HG02852 (cell line): ENCODE results near the gene MYEF2.
A peak's percentile ranks its signal among the peaks of the same experiment; 100 is the strongest.

Experiments used
- ATAC-seq: cut with Tn5 transposase; IDR thresholded peaks from one replicate; pipeline ENCODE4 v1.9.1; 2021; ENCODE audit warnings: mild to moderate bottlenecking, moderate library complexity; ENCODE audit not compliant: unreplicated experiment

The MYEF2 gene

DNA sequence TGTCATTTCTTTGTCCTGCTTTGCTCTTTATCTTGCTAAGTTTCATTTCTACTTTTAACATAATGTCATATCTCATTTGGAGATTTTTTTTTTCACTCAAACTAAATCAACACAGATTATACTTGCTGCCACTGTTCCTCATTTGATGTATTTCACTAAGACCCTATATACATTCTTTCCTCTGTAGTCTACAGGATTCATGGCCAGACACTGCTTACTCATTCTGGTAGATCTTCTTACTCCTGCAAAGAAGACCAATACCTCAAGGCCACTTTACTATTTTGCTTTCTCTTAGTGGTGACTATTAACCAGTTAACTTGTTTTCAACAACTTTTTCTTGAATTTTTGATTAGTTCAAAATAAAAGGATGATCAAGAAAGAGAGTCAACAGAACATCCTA is 30.7 kb downstream of the MYEF2 start:
- peak; percentile 59 for ATAC-seq

DNA sequence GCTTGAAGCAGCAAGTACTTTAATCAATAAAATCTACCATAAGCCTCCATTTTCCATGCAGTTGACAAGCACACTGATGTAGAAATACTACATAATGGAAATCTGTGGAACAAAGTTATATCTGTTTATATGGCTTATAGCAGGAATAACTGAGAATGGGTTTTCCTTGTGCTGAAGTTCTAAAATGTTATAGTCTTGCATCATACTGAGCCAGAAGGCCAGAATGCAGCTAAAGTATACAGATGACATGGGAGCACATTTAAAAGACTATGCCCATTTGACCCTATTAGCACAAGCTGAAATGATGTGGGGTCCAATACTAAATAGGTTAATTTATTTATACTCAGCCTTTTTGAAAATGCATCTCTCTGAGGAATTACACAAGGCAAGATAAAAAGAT is 32.2 kb downstream of the MYEF2 start:
- ATAC-seq: no peak

DNA sequence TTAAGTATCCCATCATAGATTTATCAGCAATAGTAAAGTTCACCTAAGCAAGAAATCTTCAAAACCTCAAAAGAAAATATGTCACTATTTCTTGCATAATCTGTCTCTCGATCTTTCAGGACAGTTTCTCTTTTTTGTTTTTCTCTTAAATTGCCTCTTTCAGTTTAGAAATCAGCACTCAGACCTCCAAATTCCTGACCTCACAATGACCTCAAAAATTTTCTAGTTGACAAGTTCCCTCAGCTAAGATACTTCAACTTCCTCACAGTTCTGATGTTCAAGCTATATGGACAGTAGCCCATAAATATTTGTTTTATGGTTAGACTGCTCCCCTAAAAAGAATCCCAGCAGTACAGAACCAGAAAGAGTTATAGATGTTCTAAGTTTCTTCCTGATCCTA is 33.2 kb downstream of the MYEF2 start:
- ATAC-seq: peak; percentile 67

DNA sequence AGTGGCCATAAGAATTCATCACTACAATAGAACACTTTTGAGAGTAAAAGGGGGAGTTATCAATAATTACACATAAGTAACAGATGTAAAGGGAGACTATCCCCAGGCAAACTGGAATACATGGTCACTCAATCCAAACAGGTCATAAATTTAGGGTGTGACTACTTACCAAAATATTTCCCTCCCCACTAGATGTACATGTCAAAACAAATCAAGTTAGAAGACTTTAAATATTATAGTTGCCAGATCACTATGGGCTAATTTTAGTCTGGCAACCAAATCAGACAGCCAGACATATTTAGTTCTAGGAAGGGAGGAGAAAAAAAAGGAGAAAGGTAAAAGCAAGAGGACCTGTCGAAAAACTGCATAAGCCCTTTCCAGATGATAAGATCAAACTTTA is 34.2 kb downstream of the MYEF2 start:
- no peak for ATAC-seq

DNA sequence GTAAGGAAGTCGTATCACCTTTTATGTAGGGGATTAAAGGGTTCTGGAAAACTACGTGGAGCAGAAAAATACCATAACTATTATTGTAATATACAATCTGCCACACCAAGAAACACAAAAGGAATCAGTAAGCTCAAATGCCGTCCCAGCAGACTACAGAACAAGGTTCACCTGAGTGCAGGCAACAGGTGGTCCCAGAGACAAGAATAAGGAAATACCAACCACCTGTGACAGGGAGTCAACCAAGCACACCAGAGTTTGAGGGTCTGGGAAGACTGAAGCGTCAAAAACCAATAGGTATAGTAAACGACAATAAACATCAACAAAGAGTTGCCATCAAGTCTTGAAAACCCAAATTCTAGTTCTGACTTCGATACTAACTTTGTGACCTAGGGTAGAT is 45.2 kb downstream of the MYEF2 start:
- ATAC-seq: no peak

DNA sequence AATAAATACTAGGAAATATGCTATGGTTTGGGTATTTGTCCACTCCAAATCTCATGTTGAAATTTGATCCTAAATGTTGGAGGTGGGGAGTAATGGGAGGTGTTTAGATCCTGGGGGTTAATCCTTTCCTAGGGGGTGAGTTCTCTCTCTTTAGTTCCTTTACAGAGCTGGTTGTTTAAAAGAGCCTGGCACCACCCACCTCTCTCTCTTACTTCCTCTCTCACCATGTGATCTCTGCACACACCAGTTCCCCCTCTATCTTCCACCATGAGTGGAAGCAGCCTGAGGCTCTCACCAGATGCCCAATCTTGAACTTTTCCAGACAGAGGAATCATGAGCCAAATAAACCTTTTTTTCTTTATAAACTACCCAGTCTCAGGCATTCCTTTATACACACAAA is 46.8 kb downstream of the MYEF2 start:
- no peak for ATAC-seq

DNA sequence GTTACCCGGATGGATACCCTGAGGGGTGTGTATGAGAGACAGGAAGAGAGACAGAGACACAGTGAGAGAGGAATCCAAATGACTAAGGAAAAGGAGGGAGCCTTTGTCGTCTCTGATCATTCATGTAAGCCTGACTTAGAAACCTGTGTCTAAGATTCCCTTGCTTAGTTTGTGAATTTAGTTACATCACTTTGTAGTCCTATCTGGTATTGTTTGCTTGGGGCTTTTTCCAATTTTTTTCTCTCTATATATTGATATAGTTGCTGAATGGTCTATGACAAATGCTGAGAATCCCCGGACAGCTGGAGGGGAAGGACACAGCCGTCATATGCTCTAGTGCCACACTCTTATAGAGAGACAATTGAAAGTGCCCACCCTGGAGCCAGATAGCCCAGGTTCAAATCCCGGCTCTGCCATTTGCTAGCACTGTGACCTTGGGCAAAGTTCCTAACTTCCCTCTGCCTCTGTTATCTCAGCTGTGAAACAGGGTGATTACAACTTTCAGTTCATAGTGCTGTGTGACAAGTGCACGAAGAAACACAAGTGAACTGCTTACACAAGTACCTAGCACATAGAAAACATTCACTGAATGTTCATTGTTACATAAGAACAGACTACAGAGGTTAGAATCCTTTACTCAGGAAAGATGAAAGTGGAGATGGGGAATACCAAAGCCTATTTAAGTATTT is 51.3 kb downstream of the MYEF2 start:
- no peak for ATAC-seq

DNA sequence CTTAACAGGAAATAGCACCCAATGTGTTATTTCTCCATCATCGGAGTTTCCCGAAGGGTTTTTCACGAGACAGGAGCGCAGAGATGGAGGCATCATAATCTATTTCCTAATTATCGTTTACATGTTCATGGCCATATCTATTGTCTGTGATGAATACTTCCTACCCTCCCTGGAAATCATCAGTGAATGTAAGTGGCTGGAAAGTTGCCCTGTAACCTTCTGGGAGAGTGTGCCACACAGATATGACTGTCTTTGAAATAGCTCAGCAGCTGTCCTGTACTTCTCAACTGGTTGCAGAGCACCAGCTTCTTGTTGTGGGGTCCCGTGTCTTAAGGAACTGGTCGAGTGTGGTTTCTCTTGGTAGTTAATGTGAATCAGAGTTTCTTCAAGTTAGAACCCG is 56.2 kb downstream of the MYEF2 start:
- no peak for ATAC-seq

DNA sequence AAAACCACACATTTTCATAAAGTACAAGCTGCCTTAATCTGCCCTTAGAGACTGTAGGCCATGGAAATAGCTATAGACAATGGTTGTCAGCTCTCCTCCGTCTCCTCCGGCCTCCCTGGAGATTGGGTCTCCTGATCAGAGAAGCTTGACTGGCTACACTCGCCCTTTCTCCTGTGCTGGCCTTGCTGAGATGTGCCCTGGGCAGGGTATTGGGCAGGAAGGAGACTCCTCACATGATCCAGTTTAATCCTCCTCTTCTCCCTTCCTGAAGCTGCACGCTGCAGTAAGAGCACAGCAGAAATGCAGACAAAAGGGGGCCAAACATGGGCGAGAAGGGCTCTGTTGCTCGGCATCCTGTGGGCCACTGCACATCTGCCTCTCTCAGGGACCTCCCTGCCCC is 57.4 kb downstream of the MYEF2 start, which contains the start of gene SLC24A5:
Gene SLC24A5 (plus strand): TSS at position 246 of the 400 bp plus-strand sequence. CDS start 55 bp downstream, at position 301.
- no peak for ATAC-seq

DNA sequence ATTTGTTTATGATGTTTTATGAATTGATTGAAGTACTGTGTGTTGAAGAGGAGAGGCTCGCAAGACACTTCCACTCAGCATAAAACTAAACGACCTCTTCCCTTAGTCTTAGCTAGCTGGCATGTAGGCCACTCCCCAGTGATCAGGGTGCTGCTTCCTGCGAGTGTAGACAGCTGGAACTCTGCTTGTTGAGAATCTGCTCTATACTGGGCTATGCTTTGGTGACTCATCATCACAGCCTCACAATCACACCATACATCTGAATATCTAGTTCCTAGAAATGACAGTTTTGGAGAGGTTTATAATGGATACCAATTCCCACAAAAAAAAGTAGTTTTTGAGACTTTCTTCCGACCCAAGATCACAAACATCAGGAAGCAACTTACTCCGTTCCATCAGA is 58.8 kb downstream of the MYEF2 start:
- no peak for ATAC-seq

DNA sequence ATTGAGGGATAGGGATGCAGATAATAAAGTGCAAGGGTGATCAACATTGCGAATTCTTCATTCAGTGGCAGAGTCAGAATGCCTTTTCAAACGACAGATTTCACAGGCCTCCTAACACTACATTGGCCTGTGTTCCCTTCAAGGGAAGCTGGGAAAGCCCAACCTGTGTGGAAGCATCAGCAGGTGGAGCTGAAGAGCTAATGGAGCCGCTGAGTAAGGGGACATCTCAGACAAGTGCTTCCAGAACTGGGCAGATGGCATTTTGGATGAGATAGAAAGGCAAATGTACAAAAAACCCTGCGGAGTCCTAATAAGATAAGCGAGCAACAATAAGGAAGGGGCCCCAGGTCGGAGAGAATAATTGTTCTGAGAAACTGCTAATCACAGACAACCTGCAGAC is 65.9 kb downstream of the MYEF2 start:
- ATAC-seq: no peak

DNA sequence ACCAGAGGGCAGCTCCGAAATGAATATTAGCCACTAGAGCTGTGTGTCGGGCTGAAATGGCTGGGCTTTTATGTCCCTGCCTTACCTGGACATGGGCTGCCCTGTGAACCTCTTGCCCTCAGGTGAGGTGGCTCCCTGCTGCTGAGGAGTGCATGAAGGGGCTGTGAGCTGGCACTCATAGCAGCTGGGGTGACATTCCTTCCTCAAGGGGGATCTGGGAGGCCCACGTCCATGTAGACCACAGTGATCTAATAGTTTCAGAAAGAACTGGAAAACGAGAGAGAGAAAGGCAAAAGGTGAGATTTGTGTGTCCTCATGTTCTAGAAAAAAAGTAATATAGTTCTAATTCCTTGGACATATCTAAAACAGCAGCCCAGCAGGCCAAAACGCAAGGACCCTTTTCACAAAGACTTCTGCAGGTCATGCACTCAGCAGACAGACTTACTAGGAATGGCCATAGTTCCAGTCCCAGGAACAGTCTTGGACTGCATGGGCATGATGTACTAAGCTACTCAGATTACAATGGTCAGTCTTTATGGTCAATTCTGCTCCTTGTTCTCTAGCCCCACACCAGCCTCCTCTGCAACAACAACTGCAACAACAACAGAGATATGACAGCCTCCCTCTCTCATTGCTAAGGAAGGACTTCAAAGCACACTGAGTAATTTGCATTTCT is 68.1 kb downstream of the MYEF2 start:
- ATAC-seq: no peak

DNA sequence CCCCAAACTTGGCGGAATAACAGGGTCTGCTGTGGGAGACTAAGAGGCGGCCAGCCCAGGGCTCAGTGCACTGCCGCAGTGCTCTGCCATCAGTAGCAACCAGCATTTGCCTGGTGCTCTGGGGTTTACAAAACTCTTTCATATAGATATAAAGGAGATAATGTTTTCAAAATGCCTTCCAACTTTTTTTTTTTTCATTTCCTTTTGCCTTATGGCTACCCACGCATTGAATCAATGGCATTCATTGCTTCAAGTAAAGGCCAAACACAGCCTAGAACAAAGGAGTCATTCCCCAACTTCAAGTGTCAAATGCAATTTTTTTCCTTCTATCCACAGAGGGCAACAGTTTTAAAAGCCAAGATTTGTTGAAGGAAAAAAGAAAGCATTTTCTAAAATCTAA is 68.9 kb downstream of the MYEF2 start:
- ATAC-seq: no peak

DNA sequence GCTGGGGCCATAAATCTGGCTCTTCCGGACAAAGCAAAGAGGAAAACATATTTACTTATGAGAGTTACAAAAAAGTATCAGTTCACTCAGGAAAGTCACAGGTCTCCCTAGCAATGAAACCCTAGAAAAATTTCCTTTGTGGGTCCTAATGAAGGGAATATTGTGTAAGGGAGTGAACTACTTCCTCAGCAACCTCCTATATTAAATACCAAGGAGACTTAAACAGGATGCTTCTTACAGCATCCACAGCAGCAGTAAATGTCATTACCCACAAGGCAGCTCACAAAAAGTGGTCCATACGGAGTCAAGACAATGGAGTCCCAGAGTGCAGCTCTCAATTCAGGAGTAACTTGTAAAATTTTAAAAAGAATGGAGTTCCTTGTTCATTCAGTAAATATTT is 72.2 kb downstream of the MYEF2 start:
- ATAC-seq: no peak

DNA sequence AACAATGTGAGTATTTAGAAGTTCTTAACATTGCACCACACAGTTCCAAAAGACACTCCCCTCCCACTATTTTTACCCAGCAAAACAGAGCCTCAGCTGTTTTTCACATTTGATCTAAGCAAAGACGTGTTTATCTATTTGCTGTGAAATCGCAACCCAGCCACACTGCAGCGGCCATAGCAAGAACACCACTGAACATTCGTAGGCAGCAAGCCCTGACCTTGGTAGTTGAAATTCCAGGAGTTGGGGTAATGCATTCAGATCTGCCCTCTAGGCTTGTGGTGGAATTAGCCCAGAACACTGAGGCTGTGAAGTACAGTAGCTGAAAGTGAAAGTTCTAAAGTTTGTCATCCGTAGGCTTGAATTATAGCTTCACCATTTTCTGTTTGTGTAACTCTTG is 74.4 kb downstream of the MYEF2 start:
- ATAC-seq: no peak

DNA sequence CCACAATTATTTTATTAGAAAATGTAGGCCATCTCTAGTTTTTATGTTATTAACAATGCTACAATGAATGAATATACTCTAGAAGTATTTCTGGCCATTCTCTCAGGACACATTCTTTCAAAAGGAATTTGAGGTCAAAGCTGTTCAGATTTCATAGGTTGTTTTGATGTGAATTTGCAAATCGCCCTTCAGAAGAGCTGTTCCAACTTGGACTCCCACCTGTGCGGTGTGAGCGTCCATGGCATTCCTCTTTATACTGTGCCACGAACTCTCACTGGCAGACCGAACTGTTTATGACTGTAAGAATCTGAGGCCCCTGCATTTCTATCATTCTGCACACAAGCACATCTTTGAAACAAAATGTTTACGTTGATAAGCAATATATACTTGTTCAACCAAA is 75.9 kb downstream of the MYEF2 start:
- ATAC-seq: no peak

DNA sequence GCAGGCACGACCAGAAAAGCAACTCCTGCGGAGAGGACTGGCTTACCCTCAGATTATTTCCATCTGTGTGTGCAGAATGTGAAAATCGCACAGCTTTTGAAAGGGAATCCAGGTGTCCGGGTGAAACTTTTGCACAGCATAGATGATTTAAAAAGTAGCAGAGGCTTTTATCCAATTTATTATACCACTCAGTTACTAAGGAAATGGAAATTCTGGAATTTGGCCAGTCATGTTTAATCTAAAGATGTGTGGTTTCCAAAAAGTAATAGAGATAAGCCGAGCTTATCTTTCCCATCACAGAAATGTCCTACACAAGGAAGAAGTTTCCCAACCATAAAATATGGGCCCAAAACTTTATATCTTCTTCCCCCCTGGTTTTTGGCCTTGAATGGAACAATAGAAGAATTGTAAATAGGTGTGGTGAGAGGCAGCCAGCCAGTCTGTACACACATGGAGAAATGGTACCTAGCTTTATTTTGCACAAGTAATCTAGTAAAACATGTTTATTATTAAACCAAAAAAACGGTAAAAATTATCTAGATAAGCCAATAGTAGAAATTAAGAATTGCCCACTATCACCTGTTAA is 76.6 kb downstream of the MYEF2 start:
- ATAC-seq: no peak

DNA sequence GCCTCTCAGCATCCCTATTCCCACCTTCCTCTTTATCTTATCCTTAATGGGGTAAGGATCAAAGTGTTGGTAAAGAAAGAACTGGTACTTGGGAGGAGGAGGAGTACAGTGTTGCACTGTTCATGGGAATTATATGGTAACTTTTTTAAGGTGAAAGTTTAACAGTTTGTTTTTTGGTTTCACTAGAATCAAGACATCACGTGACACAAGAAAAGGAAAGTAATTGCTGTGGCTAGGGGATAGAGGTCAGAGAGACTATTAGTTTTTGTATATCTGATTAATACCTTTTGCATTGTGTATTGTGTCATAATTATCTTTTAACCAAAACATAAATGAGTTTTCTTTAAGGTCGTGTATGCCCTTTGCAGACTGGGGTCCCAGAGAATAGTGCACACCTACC is 80.8 kb downstream of the MYEF2 start:
- ATAC-seq: no peak

DNA sequence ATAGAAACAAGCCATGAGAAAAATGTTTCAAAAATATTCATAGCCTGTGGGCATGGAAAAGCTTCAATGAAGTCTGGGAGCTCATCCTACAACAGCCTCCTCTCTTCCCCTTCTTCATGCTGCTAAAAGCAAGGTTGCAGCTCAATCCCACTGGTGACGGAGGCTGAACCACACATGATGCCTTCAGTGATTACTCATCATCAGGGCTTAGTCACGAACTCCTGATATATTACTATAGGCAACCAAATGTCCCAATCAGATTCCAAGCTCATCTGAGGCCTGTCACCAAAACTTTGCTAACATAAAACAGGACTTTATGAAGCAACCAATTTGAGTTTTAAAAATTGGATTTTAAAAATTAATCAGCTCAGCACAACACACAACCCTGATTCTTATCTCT is 81.3 kb downstream of the MYEF2 start:
- peak; percentile 31 for ATAC-seq

DNA sequence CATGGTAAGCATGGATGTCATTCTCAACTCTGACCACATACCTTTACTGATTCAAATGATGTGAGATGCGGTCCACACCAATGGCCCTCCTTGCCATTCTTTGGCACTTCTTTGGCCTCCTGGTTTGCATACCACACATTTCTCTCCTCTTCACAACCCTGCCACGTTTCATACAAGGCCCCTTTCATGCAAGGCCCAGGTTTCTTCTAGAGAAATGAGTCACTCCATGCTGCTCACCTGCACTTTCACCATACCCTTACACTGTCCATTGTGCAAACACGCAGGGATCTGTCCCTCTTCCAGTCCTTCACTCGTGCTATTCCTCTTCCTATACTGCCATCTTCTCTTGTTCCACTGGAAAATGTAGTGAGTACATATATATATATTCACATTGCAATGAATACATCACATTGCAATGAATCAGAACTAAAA is 81.7 kb downstream of the MYEF2 start:
- ATAC-seq: peak; percentile 76

DNA sequence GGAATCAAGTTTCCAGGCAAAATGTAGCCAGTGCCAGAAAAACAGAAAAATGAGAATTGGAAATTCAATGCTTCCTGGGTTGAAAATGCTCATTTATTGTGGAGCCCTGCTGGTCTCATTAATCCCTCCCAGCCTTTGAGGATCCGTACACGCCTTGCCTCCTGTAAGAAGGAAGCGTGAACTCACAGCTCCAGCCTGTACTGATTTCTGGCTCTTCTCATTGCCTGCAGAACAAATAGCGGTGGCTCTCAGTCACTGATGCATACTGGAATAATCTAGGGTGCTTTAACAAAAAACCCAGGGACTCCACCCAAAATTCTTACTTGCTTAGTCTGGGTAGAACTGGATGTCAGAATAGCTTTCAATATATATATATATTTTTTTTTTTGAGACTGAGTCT is 86.6 kb downstream of the MYEF2 start:
- ATAC-seq: no peak

DNA sequence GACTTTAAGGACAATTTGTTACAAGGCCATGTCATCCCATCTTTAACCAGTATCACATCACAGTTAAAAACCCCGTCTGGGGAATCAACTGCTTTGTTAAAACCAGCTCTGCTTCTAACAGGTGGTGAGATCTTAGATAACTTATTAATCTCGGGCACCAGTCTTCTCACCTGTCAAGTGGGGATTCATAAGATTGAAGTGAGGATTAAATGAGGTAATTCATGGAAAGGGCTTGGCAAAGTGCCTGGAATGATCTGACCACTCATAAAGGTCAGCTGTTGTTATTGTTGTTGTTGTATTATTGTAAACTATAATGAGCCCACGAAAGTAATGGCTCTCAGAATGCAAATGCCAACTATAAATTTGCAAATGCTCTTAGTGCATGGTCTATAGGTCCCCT is 87.4 kb downstream of the MYEF2 start:
- no peak for ATAC-seq
